Stimulated activated CD4-positive, alpha-beta T cell treated with anti-CD3 and anti-CD28 coated beads, Interleukin-15, amount 100 ng/mL, for 24 hours (primary cell): ENCODE results near the gene TAX1BP3.
A peak's percentile ranks its signal among the peaks of the same experiment; 100 is the strongest.

Experiments used
- DNase-seq: peaks from one replicate; pipeline ENCODE4 v3.0.0-alpha.2; 2020

The TAX1BP3 gene

GRCh38 chr17:3688027-3688553, 19.7 kb upstream of the TAX1BP3 start:
- DNase-seq, result no peak

- no peak for DNase-seq
Measured at GRCh38 chr17:3685174-3685573, 16.8 kb upstream of the TAX1BP3 start.

- DNase-seq, result peak; percentile 69
Measured at GRCh38 chr17:3683054-3683511, 14.7 kb upstream of the TAX1BP3 start.

GRCh38 chr17:3682033-3682432, 13.7 kb upstream of the TAX1BP3 start:
- no peak for DNase-seq

- DNase-seq, result no peak
Measured at GRCh38 chr17:3681565-3681964, 13.2 kb upstream of the TAX1BP3 start.

GRCh38 chr17:3681057-3681456, 12.7 kb upstream of the TAX1BP3 start:
- no peak for DNase-seq

GRCh38 chr17:3679531-3680126, 11.3 kb upstream of the TAX1BP3 start:
- DNase-seq, result no peak

- no peak for DNase-seq
Measured at GRCh38 chr17:3678821-3679530, 10.6 kb upstream of the TAX1BP3 start.

- DNase-seq, result no peak
Measured at GRCh38 chr17:3678095-3678820, 9.9 kb upstream of the TAX1BP3 start.

- DNase-seq, result no peak
Measured at GRCh38 chr17:3675886-3676285, 7.5 kb upstream of the TAX1BP3 start.

- DNase-seq, result no peak
Measured at GRCh38 chr17:3672571-3672970, 4.2 kb upstream of the TAX1BP3 start.

GRCh38 chr17:3669548-3669947, 1.2 kb upstream of the TAX1BP3 start:
- no peak for DNase-seq

- DNase-seq, result no peak
Measured at GRCh38 chr17:3669085-3669347, 638 bp upstream of the TAX1BP3 start.

GRCh38 chr17:3667366-3668278, 756 bp downstream of the TAX1BP3 start:
- no peak for DNase-seq

GRCh38 chr17:3666516-3666915, 1.9 kb downstream of the TAX1BP3 start:
- no peak for DNase-seq

GRCh38 chr17:3665834-3666233, 2.5 kb downstream of the TAX1BP3 start:
- no peak for DNase-seq

- no peak for DNase-seq
Measured at GRCh38 chr17:3663102-3664011, 5.0 kb downstream of the TAX1BP3 start.

GRCh38 chr17:3660311-3660891, 8.0 kb downstream of the TAX1BP3 start:
- no peak for DNase-seq

- no peak for DNase-seq
Measured at GRCh38 chr17:3659541-3660111, 8.8 kb downstream of the TAX1BP3 start.

- no peak for DNase-seq
Measured at GRCh38 chr17:3658784-3659449, 9.5 kb downstream of the TAX1BP3 start.
